HL-60 (cell line): ENCODE measurements around the gene B4GALT6.

ENCODE experiments used
- DNase-seq, 2 experiments: peaks; one replicate each; pipeline ENCODE4 v3.0.0-alpha.2; 2010 to 2020; ENCODE audit warnings: low read depth in 1 of 2, low spot score in 1 of 2
- H3K27ac ChIP-seq: fragments of 250-450 bp; sonication (Bioruptor Pico); replicated peaks from 2 replicates; pipeline ENCODE4 v1.5.1; 2020; ENCODE audit warnings: mild to moderate bottlenecking, moderate library complexity
- H3K27me3 ChIP-seq: fragments of 250-450 bp; sonication (Bioruptor Pico); 2 replicates; pipeline ENCODE4 v1.5.1; 2021; ENCODE audit warnings: mild to moderate bottlenecking, moderate library complexity; ENCODE audit not compliant: insufficient read depth, poor library complexity, severe bottlenecking
- H3K4me3 ChIP-seq: replicated peaks from 2 replicates; pipeline ENCODE4 v1.5.1; 2011; ENCODE audit warnings: mild to moderate bottlenecking, control low read depth, low read length; ENCODE audit not compliant: insufficient read depth
- CTCF ChIP-seq: IDR thresholded peaks from one replicate; pipeline ENCODE4 v1.5.1; 2011; ENCODE audit warnings: low read length, control low read depth, inconsistent platforms; ENCODE audit not compliant: insufficient read depth
- GABPA ChIP-seq: IDR thresholded peaks from 2 replicates; pipeline ENCODE4 v1.6.1; 2012; ENCODE audit warnings: low read depth
- POLR2AphosphoS5 ChIP-seq: IDR thresholded peaks from 2 replicates; pipeline ENCODE4 v1.6.1; 2012; ENCODE audit warnings: low read depth
- REST ChIP-seq: IDR thresholded peaks from 2 replicates; pipeline ENCODE4 v1.6.1; 2012; ENCODE audit warnings: low read depth; ENCODE audit not compliant: insufficient replicate concordance
- SPI1 ChIP-seq: IDR thresholded peaks from 2 replicates; pipeline ENCODE4 v1.6.1; 2012; ENCODE audit warnings: low read depth, mild to moderate bottlenecking, borderline replicate concordance

The B4GALT6 gene

GRCh38 chr18:31669541-31669940 lies 14.8 kb downstream of the B4GALT6 start:
- no peak for TF ChIP-seq POLR2AphosphoS5
- TF ChIP-seq REST, result no peak
- Histone ChIP-seq H3K4me3 (no peak overlapping the region), H3K27me3 (peaks cover 2% of the 10 kb centered on the region), H3K27ac (no peak overlapping the region)
- no peak for DNase-seq

- no peak overlapping the region for H3K4me3 ChIP-seq
- H3K27me3 ChIP-seq, result peaks cover 2% of the 10 kb centered on the region
- TF ChIP-seq REST, result no peak
- TF ChIP-seq CTCF, result no peak
- no peak for TF ChIP-seq SPI1
- TF ChIP-seq POLR2AphosphoS5, result no peak
- no peak for TF ChIP-seq GABPA
- H3K27ac ChIP-seq, result no peak overlapping the region
- DNase-seq, result no peak
Measured at GRCh38 chr18:31667185-31667584, 17.2 kb downstream of the B4GALT6 start.

GRCh38 chr18:31666055-31666454 lies 18.3 kb downstream of the B4GALT6 start:
- Histone ChIP-seq H3K27ac (no peak overlapping the region), H3K27me3 (peaks cover 4% of the 10 kb centered on the region), H3K4me3 (no peak overlapping the region)
- DNase-seq, result no peak
- TF ChIP-seq GABPA (no peak), POLR2AphosphoS5 (no peak), SPI1 (no peak), CTCF (no peak), REST (no peak)

GRCh38 chr18:31664101-31664500 lies 20.3 kb downstream of the B4GALT6 start:
- no peak overlapping the region for H3K27ac ChIP-seq
- no peak overlapping the region for H3K4me3 ChIP-seq
- DNase-seq, result no peak
- H3K27me3 ChIP-seq, result peaks cover 4% of the 10 kb centered on the region
- TF ChIP-seq POLR2AphosphoS5, result no peak
